Gastroesophageal sphincter (tissue), 4 donors: Measurements from ENCODE around the gene ARMC9. TPM values are rescaled to one million over a fixed set of nuclear protein-coding genes. Genes with fewer than 3 reads are reported as not detected.

ENCODE experiments used
- ATAC-seq: fragments of 150-250 bp; one replicate; pipeline ENCODE4 v1.9.1; 2016; ENCODE audit warnings: mild to moderate bottlenecking, moderate library complexity
- H3K27ac ChIP-seq, 4 donors: fragments of 200-600 bp; sonication (generic) in 3 of 4; 1 replicate in 3 of 4; 2 replicates in 1 of 4; pipeline ENCODE4 v1.5.1; 2016 to 2019
- H3K27me3 ChIP-seq: fragments of 200-600 bp; sonication (generic); one replicate; pipeline ENCODE4 v1.5.1; 2019
- H3K36me3 ChIP-seq, 2 donors: fragments of 200-600 bp; sonication (generic); one replicate each; pipeline ENCODE4 v1.5.1; 2019; ENCODE audit warnings: control low read depth in 1 of 2
- H3K4me1 ChIP-seq, 3 donors: fragments of 200-600 bp; sonication (generic); 1 replicate in 2 of 3; 2 replicates in 1 of 3; pipeline ENCODE4 v1.5.1; 2016 to 2019; ENCODE audit warnings: control low read depth in 2 of 3
- H3K4me3 ChIP-seq, 2 donors: fragments of 200-600 bp; sonication (generic); one replicate each; pipeline ENCODE4 v1.5.1; 2019; ENCODE audit warnings: mild to moderate bottlenecking in 1 of 2, moderate library complexity in 1 of 2
- H3K9me3 ChIP-seq, 3 donors: fragments of 200-600 bp; sonication (generic); one replicate each; pipeline ENCODE4 v1.5.1; 2017 to 2019; ENCODE audit warnings: control low read depth in 2 of 3
- CTCF ChIP-seq, 4 experiments: fragments of 200-600 bp in 2 of 4; fragments of 450-650 bp in 2 of 4; sonication (generic) in 1 of 4; IDR thresholded peaks; one replicate each; pipeline ENCODE4 v1.5.1; 2017 to 2019; ENCODE audit warnings: antibody characterized with exemption in 4 of 4, mild to moderate bottlenecking in 2 of 4, moderate library complexity in 2 of 4
- EP300 ChIP-seq: sonication (generic); formaldehyde crosslinking; IDR thresholded peaks from one replicate; pipeline ENCODE4 v1.6.1; 2017; ENCODE audit warnings: antibody characterized with exemption, mild to moderate bottlenecking
- POLR2A ChIP-seq, 2 donors: fragments of 450-650 bp; IDR thresholded peaks; one replicate each; pipeline ENCODE4 v1.6.1; 2017; ENCODE audit warnings: antibody characterized with exemption in 2 of 2, mild to moderate bottlenecking in 2 of 2, moderate library complexity in 1 of 2
- POLR2AphosphoS5 ChIP-seq: sonication (generic); formaldehyde crosslinking; IDR thresholded peaks from one replicate; pipeline ENCODE4 v1.6.1; 2017; ENCODE audit warnings: antibody characterized with exemption
- WGBS, 2 donors: methylation state at CpG; one replicate each; pipeline ENCODE4 v1.1.5; 2018; ENCODE audit warnings: low coverage in 1 of 2; 5-methylcytosine and 5-hydroxymethylcytosine counted together
- total RNA-seq, 4 donors: library from RNA; depleted of rRNA; stranded (reverse); fragments of >200 nt; gene quantifications; one replicate each; pipeline ENCODE4 v1.1.0, GENCODE V29; 2016

Gene ARMC9
- total RNA-seq, 4 donors from 2014 or later: 69.6 to 298 (median 152) TPM

GRCh38 chr2:231241755-231242507, 43.5 kb downstream of the ARMC9 start:
- TF ChIP-seq POLR2AphosphoS5: no peak
- no peak for TF ChIP-seq CTCF (IDR thresholded peaks at IDR 0.05)
- TF ChIP-seq POLR2A (IDR thresholded peaks at IDR 0.05): no peak
- TF ChIP-seq EP300: no peak
- Histone ChIP-seq H3K4me1 (peaks cover 0 to 8% (median 0%) of the 10 kb centered on the region in 3 donors), H3K9me3 (no peaks in the 10 kb centered on the region), H3K27ac (peak overlapping the region in 2 of 4 donors; percentile 22 to 33), H3K27me3 (no peaks in the 10 kb centered on the region), H3K4me3 (no peak overlapping the region), H3K36me3 (peaks cover 0 to 94% of the 10 kb centered on the region in 2 donors)
- 68 to 100% methylated on average over 1 to 6 of the region's 7 CpGs for WGBS, 2 donors
- ATAC-seq: peak; percentile 54

GRCh38 chr2:231243866-231244265, 45.4 kb downstream of the ARMC9 start:
- H3K27ac ChIP-seq: no peak overlapping the region
- ATAC-seq: no peak
- no peak for TF ChIP-seq EP300
- no peak for TF ChIP-seq POLR2A (IDR thresholded peaks at IDR 0.05)
- TF ChIP-seq POLR2AphosphoS5: no peak
- TF ChIP-seq CTCF (IDR thresholded peaks at IDR 0.05): no peak
- H3K9me3 ChIP-seq: no peaks in the 10 kb centered on the region
- no peaks in the 10 kb centered on the region for H3K27me3 ChIP-seq
- H3K36me3 ChIP-seq: peaks cover 0 to 94% of the 10 kb centered on the region in 2 donors
- H3K4me3 ChIP-seq: no peak overlapping the region
- peaks cover 0 to 8% (median 0%) of the 10 kb centered on the region in 3 donors for H3K4me1 ChIP-seq
- 83 to 89% methylated on average over 7 of the region's 7 CpGs for WGBS, 2 donors

GRCh38 chr2:231244382-231245248, 46.2 kb downstream of the ARMC9 start:
- no peaks in the 10 kb centered on the region for H3K9me3 ChIP-seq
- no peak for TF ChIP-seq POLR2AphosphoS5
- no peak for TF ChIP-seq EP300
- no peak for TF ChIP-seq POLR2A (IDR thresholded peaks at IDR 0.05)
- H3K4me3 ChIP-seq: no peak overlapping the region
- WGBS, 2 donors: 89% methylated on average over 2 to 5 of the region's 15 CpGs
- no peak overlapping the region for H3K27ac ChIP-seq
- no peak for ATAC-seq
- no peaks in the 10 kb centered on the region for H3K27me3 ChIP-seq
- H3K36me3 ChIP-seq: peaks cover 0 to 94% of the 10 kb centered on the region in 2 donors
- peaks cover 0 to 8% (median 0%) of the 10 kb centered on the region in 3 donors for H3K4me1 ChIP-seq

GRCh38 chr2:231245249-231246094, 47.0 kb downstream of the ARMC9 start:
- WGBS, 2 donors: 70 to 82% methylated on average over 10 to 12 of the region's 14 CpGs
- Histone ChIP-seq H3K9me3 (no peaks in the 10 kb centered on the region), H3K27me3 (no peaks in the 10 kb centered on the region), H3K4me3 (no peak overlapping the region), H3K36me3 (peaks cover 0 to 93% of the 10 kb centered on the region in 2 donors), H3K4me1 (peaks cover 0 to 8% (median 0%) of the 10 kb centered on the region in 3 donors), H3K27ac (no peak overlapping the region)
- TF ChIP-seq POLR2AphosphoS5 (no peak), POLR2A (IDR thresholded peaks at IDR 0.05) (no peak), EP300 (no peak), CTCF (IDR thresholded peaks at IDR 0.05) (no peak)
- ATAC-seq: no peak
